Measurements from ENCODE around the gene MACROD2.

GRCh38 chr20:14360416-14360815 is 365.1 kb downstream of the MACROD2 start:
- TF ChIP-seq CTCF (IDR thresholded peaks at IDR 0.05) (no peak), POLR2A (IDR thresholded peaks at IDR 0.05) (no peak)
